ENCODE data around the gene NGLY1.

NGLY1 gene

GRCh38 chr3:25782938-25783660 lies at the start of gene NGLY1:
NGLY1 (minus strand) TSS chr3:25783443; CDS start chr3:25783390, 53 bp downstream.
- DNase-seq (ENCODE audit: low spot score): peak; percentile 89

GRCh38 chr3:25831578-25831977 lies 48.3 kb upstream of the NGLY1 start:
- DNase-seq (ENCODE audit: low spot score): no peak

- no peak for DNase-seq (ENCODE audit: low spot score)
Measured at GRCh38 chr3:25830373-25831280, 47.4 kb upstream of the NGLY1 start.

- no peak for DNase-seq (ENCODE audit: low spot score)
Measured at GRCh38 chr3:25826510-25826909, 43.3 kb upstream of the NGLY1 start.

- DNase-seq (ENCODE audit: low spot score): no peak
Measured at GRCh38 chr3:25823314-25823713, 40.1 kb upstream of the NGLY1 start.

- DNase-seq (ENCODE audit: low spot score): no peak
Measured at GRCh38 chr3:25821746-25822573, 38.7 kb upstream of the NGLY1 start.

- DNase-seq (ENCODE audit: low spot score): no peak
Measured at GRCh38 chr3:25820816-25821486, 37.7 kb upstream of the NGLY1 start.

- DNase-seq (ENCODE audit: low spot score): no peak
Measured at GRCh38 chr3:25820366-25820765, 37.1 kb upstream of the NGLY1 start.

GRCh38 chr3:25818335-25818734 lies 35.1 kb upstream of the NGLY1 start:
- DNase-seq (ENCODE audit: low spot score): no peak

- DNase-seq (ENCODE audit: low spot score): no peak
Measured at GRCh38 chr3:25817638-25818037, 34.4 kb upstream of the NGLY1 start.

GRCh38 chr3:25817107-25817506 lies 33.9 kb upstream of the NGLY1 start:
- no peak for DNase-seq (ENCODE audit: low spot score)

GRCh38 chr3:25812644-25813043 lies 29.4 kb upstream of the NGLY1 start:
- DNase-seq (ENCODE audit: low spot score): no peak

- DNase-seq (ENCODE audit: low spot score): no peak
Measured at GRCh38 chr3:25804676-25805075, 21.4 kb upstream of the NGLY1 start.

GRCh38 chr3:25803833-25804232 lies 20.6 kb upstream of the NGLY1 start:
- no peak for DNase-seq (ENCODE audit: low spot score)

- no peak for DNase-seq (ENCODE audit: low spot score)
Measured at GRCh38 chr3:25801786-25802185, 18.5 kb upstream of the NGLY1 start.

GRCh38 chr3:25789596-25790556 lies 6.6 kb upstream of the NGLY1 start, which contains the start of gene OXSM:
OXSM (plus strand) TSS chr3:25790090; CDS start chr3:25791021, 931 bp downstream.
- DNase-seq (ENCODE audit: low spot score): peak; percentile 89

- no peak for DNase-seq (ENCODE audit: low spot score)
Measured at GRCh38 chr3:25789209-25789595, 6.0 kb upstream of the NGLY1 start.

- DNase-seq (ENCODE audit: low spot score): no peak
Measured at GRCh38 chr3:25787689-25788088, 4.4 kb upstream of the NGLY1 start.

GRCh38 chr3:25785826-25786225 lies 2.6 kb upstream of the NGLY1 start:
- DNase-seq (ENCODE audit: low spot score): no peak

- DNase-seq (ENCODE audit: low spot score): no peak
Measured at GRCh38 chr3:25784971-25785370, 1.7 kb upstream of the NGLY1 start.
